ENCODE data around the gene SERINC3.

DNA sequence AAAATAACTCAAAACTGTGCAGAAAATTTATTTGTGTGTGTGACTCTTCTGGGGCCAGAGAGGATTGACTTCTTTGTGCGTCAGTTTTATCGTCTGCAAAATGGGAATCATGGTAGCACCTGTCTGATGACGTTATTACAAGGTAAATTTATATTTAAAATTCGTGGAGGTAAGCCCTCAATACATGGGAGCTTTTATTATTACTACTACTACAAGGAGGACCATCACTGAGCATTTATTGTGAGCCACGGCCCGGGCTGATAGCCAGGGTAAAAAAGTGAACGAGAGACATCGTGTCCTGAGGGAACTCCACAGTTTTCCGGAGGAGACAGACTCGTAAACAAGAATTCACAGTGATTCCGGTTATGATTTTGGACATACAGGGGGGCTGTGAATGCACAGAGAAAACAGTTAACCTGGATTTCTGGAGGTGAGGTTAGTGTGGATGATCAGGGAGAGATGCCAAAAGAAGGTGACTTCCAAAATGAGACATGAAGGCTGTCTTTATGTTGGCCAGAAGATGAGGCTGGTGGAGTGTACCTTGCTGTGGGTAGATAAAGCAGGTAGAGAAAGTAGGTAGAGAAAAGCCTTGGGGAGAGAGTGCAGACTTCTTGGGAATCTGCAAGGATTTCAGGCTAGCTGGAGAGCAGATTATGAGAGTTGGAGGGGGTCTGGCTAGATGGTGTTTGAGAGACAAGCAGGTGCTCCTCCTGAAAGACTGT, 10.6 kb upstream of the SERINC3 start:
- TF ChIP-seq CTCF (optimal IDR thresholded peaks at IDR 0.05 in 1 of 3, IDR thresholded peaks at IDR 0.05 in 1 of 3, conservative IDR thresholded peaks at IDR 0.05 in 1 of 3; ENCODE audit: extremely low read depth in 1 of 3, insufficient read depth in 2 of 3, low read length in 3 of 3) = no peak
- no peak for TF ChIP-seq EZH2 (IDR thresholded peaks at IDR 0.05; ENCODE audit: low read length)
